ENCODE measurements around the gene HELZ. TPM values are rescaled to one million over a fixed set of nuclear protein-coding genes. Genes with fewer than 3 reads are reported as not detected.

HELZ gene
- total RNA-seq, 4 donors from 2014 or later, result 21.0 to 47.0 (median 38.9) TPM

DNA sequence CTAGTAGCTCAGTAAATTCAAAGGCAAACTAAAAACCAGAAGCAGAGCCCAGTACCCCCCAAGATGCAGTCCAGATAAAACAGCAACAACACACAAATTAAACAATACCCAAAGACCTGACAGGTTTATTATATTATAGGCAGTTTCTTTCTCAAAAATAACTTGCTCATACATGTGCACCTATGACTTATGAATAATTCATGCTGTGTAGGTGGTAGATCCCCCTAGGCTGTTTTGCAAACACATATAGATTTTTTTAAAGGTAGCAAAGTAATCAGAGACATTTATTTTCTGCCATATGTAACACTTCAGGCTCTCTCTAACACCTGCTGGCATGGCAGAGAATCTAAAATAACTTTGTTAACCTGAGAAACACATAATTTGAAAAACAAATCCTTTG is 173.4 kb downstream of the HELZ start:
- in situ Hi-C loops (cut with MboI; ENCODE audit: low sequenced_read_pairs in 4 of 4), result no loop called here
- H3K36me3 ChIP-seq, result no peaks in the 10 kb centered on the region
- no peak for DNase-seq

DNA sequence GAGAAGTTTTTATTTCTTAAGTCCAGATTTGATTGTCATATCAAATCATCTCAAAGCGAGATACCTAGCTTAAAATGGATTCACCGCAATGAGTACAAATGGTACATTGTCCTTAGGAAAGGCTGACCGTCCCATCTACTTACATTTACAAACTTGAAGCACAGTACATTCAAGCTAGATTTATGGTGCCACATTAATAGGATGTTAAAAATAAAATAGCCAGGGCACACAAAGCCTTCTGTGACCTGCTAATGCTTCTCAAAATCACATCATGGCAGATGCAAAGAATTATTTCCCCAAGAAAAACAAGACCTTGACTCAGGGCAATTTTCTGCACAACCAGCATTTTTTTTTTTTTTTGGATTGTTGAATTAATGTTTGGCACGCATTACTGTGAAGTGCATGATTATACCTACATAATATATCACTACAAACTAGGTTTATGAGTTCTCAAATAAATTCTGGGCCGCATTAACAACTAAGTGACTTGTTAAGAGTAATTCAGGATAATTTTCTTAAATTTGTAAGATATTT is 175.3 kb downstream of the HELZ start:
- TF ChIP-seq CTCF (IDR thresholded peaks at IDR 0.05 in 4 of 5, conservative IDR thresholded peaks at IDR 0.05 in 1 of 5), result no peak
- TF ChIP-seq POLR2A (IDR thresholded peaks at IDR 0.05), result no peak
- in situ Hi-C loops (cut with MboI; ENCODE audit: low sequenced_read_pairs in 4 of 4) (no loop called here), intact Hi-C loops (cut with DNase I; ENCODE audit: low total_unique reads) (no loop called here)
- Histone ChIP-seq H3K27me3 (no peaks in the 10 kb centered on the region), H3K36me3 (no peaks in the 10 kb centered on the region), H3K9me3 (no peaks in the 10 kb centered on the region), H3K4me3 (no peak overlapping the region), H3K4me1 (peaks cover 18 to 21% of the 10 kb centered on the region in 2 donors), H3K27ac (peak overlapping the region in 2 of 4 donors; percentile 11 to 18)
- ATAC-seq, result no peak
- DNase-seq, result no peak

More for the DNA sequence above, 173.4 kb downstream of the HELZ start:
- intact Hi-C loops (cut with DNase I; ENCODE audit: low total_unique reads), result no loop called here
- no peak for ATAC-seq
- TF ChIP-seq POLR2A (IDR thresholded peaks at IDR 0.05), result no peak
- TF ChIP-seq CTCF (IDR thresholded peaks at IDR 0.05 in 4 of 5, conservative IDR thresholded peaks at IDR 0.05 in 1 of 5), result no peak
- H3K27me3 ChIP-seq, result no peaks in the 10 kb centered on the region
- H3K4me1 ChIP-seq, result peaks cover 24 to 27% of the 10 kb centered on the region in 2 donors
- no peaks in the 10 kb centered on the region for H3K9me3 ChIP-seq
- no peak overlapping the region for H3K4me3 ChIP-seq
- no peak overlapping the region for H3K27ac ChIP-seq

GRCh38 chr17:67068999-67069398 is 176.0 kb downstream of the HELZ start:
- DNase-seq (no peak), ATAC-seq (no peak)
- intact Hi-C loops (cut with DNase I; ENCODE audit: low total_unique reads), result no loop called here
- peak overlapping the region in 1 of 4 donors; percentile 18 for H3K27ac ChIP-seq
- no peaks in the 10 kb centered on the region for H3K27me3 ChIP-seq
- peaks cover 18 to 21% of the 10 kb centered on the region in 2 donors for H3K4me1 ChIP-seq
- H3K9me3 ChIP-seq, result no peaks in the 10 kb centered on the region
- no peak overlapping the region for H3K4me3 ChIP-seq
- no peaks in the 10 kb centered on the region for H3K36me3 ChIP-seq
- no peak for TF ChIP-seq POLR2A (IDR thresholded peaks at IDR 0.05)
- no peak for TF ChIP-seq CTCF (IDR thresholded peaks at IDR 0.05 in 4 of 5, conservative IDR thresholded peaks at IDR 0.05 in 1 of 5)
- in situ Hi-C loops (cut with MboI; ENCODE audit: low sequenced_read_pairs in 4 of 4), result no loop called here

DNA sequence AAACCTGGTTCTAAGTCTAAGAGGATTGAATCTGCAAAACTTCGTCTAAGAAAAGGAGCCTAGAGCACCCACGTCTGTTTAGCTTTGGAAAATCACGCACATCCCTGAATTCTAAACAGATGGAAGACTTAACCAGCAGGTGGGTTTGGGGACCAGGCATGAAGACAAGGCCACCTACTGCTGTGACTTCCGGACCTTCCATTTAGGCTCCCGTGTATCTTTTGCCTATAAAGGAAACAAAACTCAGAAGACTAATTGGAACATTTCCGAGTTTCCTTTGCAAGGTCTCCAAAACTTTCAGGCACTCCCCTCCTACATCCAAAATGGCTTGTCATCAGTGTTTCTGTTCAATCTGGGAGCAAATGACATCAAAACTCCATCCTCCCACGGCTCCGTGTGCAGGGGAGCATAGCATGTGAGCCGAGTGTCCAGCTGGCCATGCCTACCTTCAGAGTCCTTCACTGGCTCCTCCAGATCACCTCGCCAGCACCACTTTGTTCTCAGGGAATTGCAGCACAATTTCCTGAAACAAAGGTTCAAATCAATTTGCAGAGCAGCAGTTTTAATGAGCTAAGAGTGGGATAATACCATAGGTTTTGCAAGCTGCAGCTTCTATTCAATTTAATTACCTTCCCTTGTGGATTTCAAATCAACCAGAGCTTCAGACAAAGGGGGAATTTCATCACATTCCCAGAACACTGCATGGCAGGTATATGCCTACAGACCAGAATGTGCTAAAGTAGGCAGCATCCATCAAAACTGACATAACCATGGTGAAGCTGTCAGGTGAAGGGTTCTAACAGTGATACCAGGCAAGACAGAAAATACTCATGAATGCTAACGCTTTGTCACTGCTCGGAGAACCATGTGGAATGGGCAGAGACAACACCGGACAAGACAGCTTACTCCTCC is 177.2 kb downstream of the HELZ start:
- TF ChIP-seq POLR2A (IDR thresholded peaks at IDR 0.05) (no peak), CTCF (IDR thresholded peaks at IDR 0.05 in 4 of 5, conservative IDR thresholded peaks at IDR 0.05 in 1 of 5) (no peak)

More for the DNA sequence above, 177.2 kb downstream of the HELZ start:
- Histone ChIP-seq H3K27me3 (no peaks in the 10 kb centered on the region), H3K27ac (no peak overlapping the region), H3K9me3 (no peaks in the 10 kb centered on the region), H3K4me1 (peaks cover 18 to 21% of the 10 kb centered on the region in 2 donors), H3K36me3 (no peaks in the 10 kb centered on the region), H3K4me3 (no peak overlapping the region)
- ATAC-seq (no peak), DNase-seq (no peak)
- intact Hi-C loops (cut with DNase I; ENCODE audit: low total_unique reads) (no loop called here), in situ Hi-C loops (cut with MboI; ENCODE audit: low sequenced_read_pairs in 4 of 4) (no loop called here)

All from gastrocnemius medialis (tissue), 4 donors.